ENCODE data around the gene DPF3.

DNA sequence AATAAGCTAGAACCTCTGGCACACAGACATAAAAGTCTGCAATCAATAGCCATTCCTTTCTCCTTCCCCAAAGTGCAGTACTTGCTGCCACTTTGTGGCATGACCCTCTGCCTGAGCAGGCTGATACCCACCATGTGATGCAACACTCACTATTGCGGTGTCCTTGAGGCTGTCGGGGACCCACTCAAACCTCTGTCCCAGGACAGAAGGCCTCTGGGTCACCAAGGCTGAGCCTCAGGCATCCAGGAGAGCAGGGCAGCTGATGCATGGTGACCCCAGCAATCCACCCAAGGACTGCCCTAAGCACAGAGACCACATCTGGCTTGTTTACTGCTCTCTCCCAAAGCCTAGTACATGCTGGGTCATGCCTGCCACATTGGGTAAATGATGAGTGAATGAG, 114.2 kb downstream of the DPF3 start:
- TF ChIP-seq, protein P1, sequence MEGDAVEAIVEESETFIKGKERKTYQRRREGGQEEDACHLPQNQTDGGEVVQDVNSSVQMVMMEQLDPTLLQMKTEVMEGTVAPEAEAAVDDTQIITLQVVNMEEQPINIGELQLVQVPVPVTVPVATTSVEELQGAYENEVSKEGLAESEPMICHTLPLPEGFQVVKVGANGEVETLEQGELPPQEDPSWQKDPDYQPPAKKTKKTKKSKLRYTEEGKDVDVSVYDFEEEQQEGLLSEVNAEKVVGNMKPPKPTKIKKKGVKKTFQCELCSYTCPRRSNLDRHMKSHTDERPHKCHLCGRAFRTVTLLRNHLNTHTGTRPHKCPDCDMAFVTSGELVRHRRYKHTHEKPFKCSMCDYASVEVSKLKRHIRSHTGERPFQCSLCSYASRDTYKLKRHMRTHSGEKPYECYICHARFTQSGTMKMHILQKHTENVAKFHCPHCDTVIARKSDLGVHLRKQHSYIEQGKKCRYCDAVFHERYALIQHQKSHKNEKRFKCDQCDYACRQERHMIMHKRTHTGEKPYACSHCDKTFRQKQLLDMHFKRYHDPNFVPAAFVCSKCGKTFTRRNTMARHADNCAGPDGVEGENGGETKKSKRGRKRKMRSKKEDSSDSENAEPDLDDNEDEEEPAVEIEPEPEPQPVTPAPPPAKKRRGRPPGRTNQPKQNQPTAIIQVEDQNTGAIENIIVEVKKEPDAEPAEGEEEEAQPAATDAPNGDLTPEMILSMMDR (IDR thresholded peaks at IDR 0.05), result no peak
- no peak for TF ChIP-seq POLR2AphosphoS5 (IDR thresholded peaks at IDR 0.05)

All from prostate gland (tissue), 2 donors.